Osteoblast (primary cell): ENCODE results near the gene MTA1. TPM values are rescaled to one million over a fixed set of nuclear protein-coding genes. Genes with fewer than 3 reads are reported as not detected.

Experiments
- DNase-seq: peaks from one replicate; pipeline ENCODE4 v3.0.0; 2011; ENCODE audit warnings: low spot score, mixed read lengths; ENCODE audit not compliant: insufficient read length; ENCODE audit errors: missing footprints
- H2AFZ ChIP-seq: 2 replicates; pipeline ENCODE4 v1.6.0; 2011; ENCODE audit warnings: mild to moderate bottlenecking, low read length
- H3K27ac ChIP-seq: 2 replicates; pipeline ENCODE4 v1.5.1; 2011; ENCODE audit warnings: mild to moderate bottlenecking, low read depth, low read length, moderate library complexity
- H3K27me3 ChIP-seq: 2 replicates; pipeline ENCODE4 v1.6.0; 2012; ENCODE audit warnings: mild to moderate bottlenecking, control low read depth, inconsistent platforms, low read length, moderate library complexity; ENCODE audit not compliant: insufficient read depth
- H3K36me3 ChIP-seq: 2 replicates; pipeline ENCODE4 v1.5.1; 2011; ENCODE audit warnings: mild to moderate bottlenecking, low read length, control low read depth, moderate library complexity; ENCODE audit not compliant: insufficient read depth
- H3K4me1 ChIP-seq: 2 replicates; pipeline ENCODE4 v1.5.1; 2011; ENCODE audit warnings: mild to moderate bottlenecking, low read length, control low read depth, moderate library complexity; ENCODE audit not compliant: insufficient read depth
- H3K4me2 ChIP-seq: 2 replicates; pipeline ENCODE4 v1.6.0; 2011; ENCODE audit warnings: mild to moderate bottlenecking, low read length; ENCODE audit not compliant: insufficient read depth
- H3K4me3 ChIP-seq: fragments of 200-600 bp; sonication (generic); 3 replicates; pipeline ENCODE4 v1.5.1; 2012; ENCODE audit warnings: mild to moderate bottlenecking, low read length, inconsistent platforms; ENCODE audit not compliant: insufficient read depth
- H3K79me2 ChIP-seq: 2 replicates; pipeline ENCODE4 v1.6.0; 2012; ENCODE audit warnings: mild to moderate bottlenecking, low read length, control low read depth, inconsistent platforms; ENCODE audit not compliant: insufficient read depth
- H3K9me3 ChIP-seq: 2 replicates; pipeline ENCODE4 v1.5.1; 2011; ENCODE audit warnings: low read depth, low read length, control low read depth
- H4K20me1 ChIP-seq: 2 replicates; pipeline ENCODE4 v1.6.0; 2012; ENCODE audit warnings: mild to moderate bottlenecking, low read length, control low read depth; ENCODE audit not compliant: insufficient read depth
- total RNA-seq: library from RNA; depleted of rRNA; stranded (reverse); fragments of >200 nt; gene quantifications from 2 replicates; pipeline ENCODE4 v1.2.3, GENCODE V29; 2012
- TF ChIP-seq, protein P1 (sequence below): IDR thresholded peaks from 2 replicates; pipeline ENCODE4 v1.5.1; 2011; ENCODE audit warnings: mild to moderate bottlenecking, low read depth, low read length, moderate library complexity; ENCODE audit errors: extremely low read depth

MTA1 gene
- total RNA-seq, 1 donor = 60.4 TPM

DNA sequence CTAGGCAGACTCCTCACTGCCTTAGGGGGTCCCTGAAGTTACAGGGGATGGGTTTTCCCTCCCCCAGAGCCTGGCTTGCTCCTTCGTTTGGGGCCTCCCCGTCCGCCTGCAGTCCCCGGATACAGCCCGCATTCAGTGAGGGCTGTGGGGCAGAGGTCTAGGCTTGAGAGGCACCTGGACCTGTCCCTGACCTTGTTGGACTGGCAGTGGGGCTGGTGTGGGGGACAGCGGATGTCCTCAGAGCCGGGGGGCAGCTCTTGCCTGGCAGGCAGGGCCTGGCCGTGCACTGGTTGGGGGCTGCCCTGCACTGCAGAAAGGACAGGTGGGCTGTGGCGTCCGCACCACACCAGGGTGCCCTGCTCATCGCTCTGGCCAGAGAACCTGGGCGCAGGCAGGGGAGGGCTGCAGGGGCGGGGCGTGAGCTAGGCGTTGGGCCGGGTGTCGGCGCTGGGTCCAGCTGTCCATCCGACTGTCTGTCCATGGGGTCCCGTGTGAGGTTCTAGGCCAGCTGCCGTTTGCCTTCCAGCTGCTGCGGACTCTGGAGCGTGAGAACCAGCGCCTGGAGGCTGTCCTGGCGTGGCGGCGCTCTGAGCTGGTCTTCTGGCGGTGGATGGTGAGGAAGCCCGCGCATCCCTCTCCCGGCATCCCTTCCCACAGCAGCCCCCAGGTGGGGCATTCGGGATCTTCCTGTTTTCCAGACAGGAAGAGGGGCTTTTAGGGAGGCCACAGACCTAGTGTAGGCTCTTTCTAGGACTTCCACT is 77.4 kb downstream of the MTA1 start:
- Histone ChIP-seq H3K4me1 (no peaks in the 10 kb centered on the region), H2AFZ (no peak overlapping the region), H3K4me2 (no peak overlapping the region), H3K27me3 (no peaks in the 10 kb centered on the region), H3K79me2 (no peaks in the 10 kb centered on the region), H3K9me3 (no peaks in the 10 kb centered on the region), H3K36me3 (no peaks in the 10 kb centered on the region), H3K4me3 (no peak overlapping the region), H4K20me1 (peaks cover 2% of the 10 kb centered on the region), H3K27ac (no peak overlapping the region)
- TF ChIP-seq, protein P1, sequence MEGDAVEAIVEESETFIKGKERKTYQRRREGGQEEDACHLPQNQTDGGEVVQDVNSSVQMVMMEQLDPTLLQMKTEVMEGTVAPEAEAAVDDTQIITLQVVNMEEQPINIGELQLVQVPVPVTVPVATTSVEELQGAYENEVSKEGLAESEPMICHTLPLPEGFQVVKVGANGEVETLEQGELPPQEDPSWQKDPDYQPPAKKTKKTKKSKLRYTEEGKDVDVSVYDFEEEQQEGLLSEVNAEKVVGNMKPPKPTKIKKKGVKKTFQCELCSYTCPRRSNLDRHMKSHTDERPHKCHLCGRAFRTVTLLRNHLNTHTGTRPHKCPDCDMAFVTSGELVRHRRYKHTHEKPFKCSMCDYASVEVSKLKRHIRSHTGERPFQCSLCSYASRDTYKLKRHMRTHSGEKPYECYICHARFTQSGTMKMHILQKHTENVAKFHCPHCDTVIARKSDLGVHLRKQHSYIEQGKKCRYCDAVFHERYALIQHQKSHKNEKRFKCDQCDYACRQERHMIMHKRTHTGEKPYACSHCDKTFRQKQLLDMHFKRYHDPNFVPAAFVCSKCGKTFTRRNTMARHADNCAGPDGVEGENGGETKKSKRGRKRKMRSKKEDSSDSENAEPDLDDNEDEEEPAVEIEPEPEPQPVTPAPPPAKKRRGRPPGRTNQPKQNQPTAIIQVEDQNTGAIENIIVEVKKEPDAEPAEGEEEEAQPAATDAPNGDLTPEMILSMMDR = no peak
- DNase-seq = peak; percentile 85

DNA sequence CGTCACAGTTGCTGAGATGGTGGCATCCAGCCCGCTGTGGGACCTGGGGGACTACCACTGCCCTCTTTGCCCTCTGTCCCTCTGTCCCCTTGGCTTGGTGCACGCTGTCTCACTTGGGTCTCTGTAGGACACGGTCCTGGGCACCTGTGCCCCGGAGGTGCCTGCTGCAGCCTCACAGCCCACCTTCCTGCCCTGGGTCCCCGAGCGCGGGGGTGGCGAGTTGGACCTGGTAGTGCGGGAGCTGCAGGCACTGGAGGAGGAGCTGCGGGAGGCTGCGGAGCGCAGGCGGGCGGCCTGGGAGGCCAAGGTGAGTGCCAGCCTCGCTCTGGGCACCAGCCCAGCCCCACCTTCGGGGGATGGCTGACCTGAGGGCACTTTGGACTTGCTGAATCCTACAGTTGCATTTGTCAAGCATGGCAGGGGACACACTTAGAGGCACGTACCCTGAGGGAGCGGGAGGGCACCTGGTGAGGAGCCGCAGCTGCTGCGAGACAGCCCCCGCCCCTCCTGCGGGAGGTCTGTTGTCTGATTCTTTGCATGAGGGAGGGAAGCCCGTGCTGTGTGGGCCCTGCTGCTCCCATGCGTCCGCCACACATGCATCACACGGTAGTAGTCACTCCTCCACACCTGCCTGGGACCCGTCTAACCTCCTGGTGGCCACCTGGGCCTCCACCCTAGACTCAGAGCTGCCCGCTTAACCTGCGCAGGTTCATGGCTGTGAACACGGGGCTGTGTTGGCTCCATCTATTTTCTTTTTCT is 78.2 kb downstream of the MTA1 start:
- TF ChIP-seq, protein P1 = no peak
- Histone ChIP-seq H3K4me3 (no peak overlapping the region), H3K27ac (no peak overlapping the region), H3K79me2 (no peaks in the 10 kb centered on the region), H4K20me1 (no peaks in the 10 kb centered on the region), H3K4me1 (no peaks in the 10 kb centered on the region), H3K36me3 (no peaks in the 10 kb centered on the region), H2AFZ (no peak overlapping the region), H3K4me2 (no peak overlapping the region), H3K9me3 (no peaks in the 10 kb centered on the region), H3K27me3 (no peaks in the 10 kb centered on the region)
- peak; percentile 77 for DNase-seq

- peak; percentile 85 for DNase-seq
- H2AFZ ChIP-seq = no peak overlapping the region
These were observed 79.0 kb downstream of the MTA1 start for GRCh38 chr14:105498430-105499255.

More at GRCh38 chr14:105498430-105499255, 79.0 kb downstream of the MTA1 start:
- Histone ChIP-seq H3K27ac (no peak overlapping the region), H4K20me1 (no peaks in the 10 kb centered on the region), H3K9me3 (no peaks in the 10 kb centered on the region), H3K27me3 (no peaks in the 10 kb centered on the region), H3K36me3 (no peaks in the 10 kb centered on the region), H3K79me2 (no peaks in the 10 kb centered on the region), H3K4me1 (no peaks in the 10 kb centered on the region), H3K4me2 (no peak overlapping the region), H3K4me3 (no peak overlapping the region)
- TF ChIP-seq, protein P1 = no peak
